Adrenal gland (tissue), 12 donors: ENCODE results near the gene EFNA5. TPM values are rescaled to one million over a fixed set of nuclear protein-coding genes. Genes with fewer than 3 reads are reported as not detected.

Experiments
- DNase-seq, 7 donors: peaks; one replicate each; pipeline ENCODE4 v3.0.0-alpha.2; 2019 to 2020
- H3K27ac ChIP-seq, 5 donors: fragments of 200-600 bp; sonication (generic) in 4 of 5; 1 replicate in 3 of 5; 2 replicates in 2 of 5; pipeline versions ENCODE4 v1.5.1 to v1.8.0; 2016 to 2020; ENCODE audit warnings: mild to moderate bottlenecking in 1 of 5
- H3K27me3 ChIP-seq: fragments of 200-600 bp; 2 replicates; pipeline ENCODE4 v1.8.0; 2021
- H3K36me3 ChIP-seq, 2 donors: fragments of 200-600 bp; replicated peaks in 1 of 2; 1 replicate in 1 of 2; 2 replicates in 1 of 2; pipeline versions ENCODE4 v1.5.1 to v1.8.0; 2018 to 2022
- H3K4me1 ChIP-seq, 2 donors: fragments of 200-600 bp; replicated peaks in 1 of 2; 1 replicate in 1 of 2; 2 replicates in 1 of 2; pipeline versions ENCODE4 v1.5.1 to v1.8.0; 2018 to 2021
- H3K4me3 ChIP-seq, 4 donors: fragments of 200-600 bp; sonication (generic) in 3 of 4; one replicate each; pipeline ENCODE4 v1.5.1; 2016 to 2018
- H3K9me3 ChIP-seq, 3 donors: fragments of 200-600 bp; sonication (generic) in 1 of 3; replicated peaks in 1 of 3; 1 replicate in 2 of 3; 2 replicates in 1 of 3; pipeline versions ENCODE4 v1.5.1 to v1.8.0; 2016 to 2021
- CTCF ChIP-seq, 6 experiments: fragments of 450-650 bp in 4 of 6; fragments of 200-600 bp in 2 of 6; sonication (generic) in 1 of 6; IDR thresholded peaks; 1 replicate in 5 of 6; 2 replicates in 1 of 6; pipeline versions ENCODE4 v1.5.1 to v1.8.0; 2016 to 2021; ENCODE audit warnings: antibody characterized with exemption in 6 of 6, mild to moderate bottlenecking in 2 of 6, moderate library complexity in 1 of 6
- POLR2A ChIP-seq, 2 donors: fragments of 450-650 bp; IDR thresholded peaks; one replicate each; pipeline ENCODE4 v1.6.1; 2017; ENCODE audit warnings: antibody characterized with exemption in 2 of 2, mild to moderate bottlenecking in 2 of 2, moderate library complexity in 1 of 2
- WGBS, 4 donors: extraction: QIAGEN DNeasy Blood & Tissue Kit in 2 of 4; methylation state at CpG; one replicate each; pipeline versions ENCODE4 v1.1.5 to v1.1.7; 2013 to 2017; 5-methylcytosine and 5-hydroxymethylcytosine counted together
- intact Hi-C, 2 donors: fragments of 100-400 bp; cut with DNase I; formaldehyde crosslinking; loops; one replicate each; pipeline versions ENCODE4 v1.14.1 to v1.15.0; 2022 to 2023
- polyA plus RNA-seq, 3 donors: library from polyadenylated mRNA; stranded (reverse); fragments of 200-250 nt in 2 of 3; fragments of 350-450 nt in 1 of 3; fragmentation: Illumina TruSeq in 1 of 3; extraction: RNeasy Lipid Tissue Mini Kit (QIAGEN cat#74804) in 1 of 3; gene quantifications; one replicate each; pipeline ENCODE4 v1.2.3, GENCODE V29; 2013 to 2014
- total RNA-seq, 9 donors: library from RNA; depleted of rRNA in 4 of 9; stranded (reverse); fragments of >200 nt in 4 of 9; fragments of 120-200 nt in 1 of 9; fragmentation: NEBNext Ultra II Directional in 1 of 9; extraction: Animal tissue kit (Norgen Biotek cat#: 25700) in 1 of 9; gene quantifications; one replicate each; pipeline versions ENCODE4 v1.1.0 to v1.2.4, GENCODE V29; 2013 to 2023
- donor health status: healthy with polysubstance abuse.
- donor health status: Bipolar disorder and iron deficiency.
- donor health status: DM: yes; HTN: yes; CAD: no.
- donor health status: DM: no; HTN: no; CAD: no.
- donor health status: DM: no; HTN: no; CAD: no.
- donor health status: DM: yes; HTN: yes; CAD: no.

EFNA5 gene
- total and polyA plus RNA-seq, 12 donors: 0.06 to 11.8 (median 1.6) TPM

DNA sequence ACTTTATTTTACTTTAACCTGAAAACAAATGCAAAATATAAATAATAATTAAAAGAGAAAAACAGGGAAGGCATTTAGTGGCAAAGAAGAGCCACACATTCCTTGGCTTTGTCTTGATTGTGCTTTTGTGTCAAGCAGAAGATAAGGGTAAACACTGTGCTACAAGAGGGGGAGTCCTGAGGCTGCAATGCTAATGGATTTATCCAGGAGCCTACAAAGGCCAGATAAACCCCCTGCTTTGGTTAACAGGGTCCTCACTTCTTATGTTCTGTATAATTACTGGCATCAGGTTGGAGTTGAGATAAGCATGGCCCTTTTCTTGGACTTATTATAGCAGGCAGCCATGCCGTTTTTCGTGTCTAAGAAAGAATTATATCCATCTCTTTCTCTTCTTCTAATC is 302.8 kb downstream of the EFNA5 start:
- Histone ChIP-seq H3K4me1 (no peaks in the 10 kb centered on the region), H3K4me3 (no peak overlapping the region), H3K27me3 (no peaks in the 10 kb centered on the region), H3K27ac (no peak overlapping the region), H3K36me3 (no peaks in the 10 kb centered on the region), H3K9me3 (no peaks in the 10 kb centered on the region)
- TF ChIP-seq POLR2A (IDR thresholded peaks at IDR 0.05): no peak
- intact Hi-C loops: no loop called here
- no peak for DNase-seq
- WGBS, 4 donors: 60 to 79% (median 74%) methylated on average over 2 of the region's 2 CpGs

GRCh38 chr5:107367480-107367879 is 303.3 kb downstream of the EFNA5 start:
- Histone ChIP-seq H3K9me3 (no peaks in the 10 kb centered on the region), H3K4me3 (no peak overlapping the region), H3K27me3 (no peaks in the 10 kb centered on the region), H3K4me1 (no peaks in the 10 kb centered on the region), H3K27ac (no peak overlapping the region), H3K36me3 (no peaks in the 10 kb centered on the region)
- intact Hi-C loops: no loop called here
- WGBS, 4 donors: 76 to 86% (median 78%) methylated on average over 4 of the region's 4 CpGs
- no peak for DNase-seq
- TF ChIP-seq POLR2A (IDR thresholded peaks at IDR 0.05) (no peak), CTCF (IDR thresholded peaks at IDR 0.05) (no peak)

- H3K4me1 ChIP-seq: no peaks in the 10 kb centered on the region
- no peak overlapping the region for H3K27ac ChIP-seq
- no peaks in the 10 kb centered on the region for H3K27me3 ChIP-seq
- DNase-seq: no peak
- TF ChIP-seq CTCF (IDR thresholded peaks at IDR 0.05): no peak
- TF ChIP-seq POLR2A (IDR thresholded peaks at IDR 0.05): no peak
- H3K9me3 ChIP-seq: no peaks in the 10 kb centered on the region
- 67 to 76% (median 72%) methylated on average over 10 of the region's 10 CpGs for WGBS, 4 donors
- H3K4me3 ChIP-seq: no peak overlapping the region
- H3K36me3 ChIP-seq: no peaks in the 10 kb centered on the region
- intact Hi-C loops: no loop called here
Measured at GRCh38 chr5:107365320-107366109, 305.2 kb downstream of the EFNA5 start.

DNA sequence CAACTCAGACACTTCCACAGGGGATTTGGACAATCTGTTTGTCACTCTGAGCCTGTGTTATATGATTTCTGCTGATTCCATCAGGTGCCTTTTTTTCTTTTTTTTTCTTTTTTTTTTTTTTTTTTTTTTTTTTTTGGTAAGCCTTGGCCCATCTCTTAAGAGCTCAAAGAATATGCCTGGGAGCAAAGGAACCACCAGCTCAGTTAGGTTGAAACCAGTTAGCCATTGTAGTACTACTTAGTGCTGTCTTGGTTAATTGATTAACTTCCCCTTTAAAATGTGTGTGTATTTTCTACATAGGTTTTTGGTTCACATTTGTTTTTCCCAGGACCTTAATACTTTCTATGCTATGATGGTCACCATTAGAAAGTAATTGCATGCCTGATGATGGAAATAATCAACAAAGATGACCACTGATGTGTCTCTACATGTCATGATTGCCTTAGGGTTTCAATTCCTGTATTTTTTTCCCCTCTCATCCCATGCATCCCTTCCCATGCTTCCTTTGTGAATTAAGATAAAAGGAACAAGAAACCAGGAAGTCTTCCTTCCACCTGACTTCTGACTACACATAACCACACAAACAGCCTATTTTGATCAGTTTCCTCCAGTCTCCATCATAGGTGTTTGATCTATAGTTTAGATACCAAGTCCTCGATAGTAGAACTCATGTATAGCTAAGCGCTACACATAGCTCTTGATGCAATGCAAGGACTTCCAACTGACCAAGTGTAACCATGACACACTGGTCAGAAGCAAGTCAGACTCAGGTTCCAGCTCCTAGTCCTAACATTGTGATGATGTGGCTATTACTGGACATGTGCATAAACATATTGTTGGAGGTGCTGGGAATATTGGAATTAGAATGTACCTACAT is 306.1 kb downstream of the EFNA5 start:
- intact Hi-C loops: no loop called here
- DNase-seq: no peak
- WGBS, 4 donors: 94 to 100% (median 95%) methylated on average over 2 of the region's 2 CpGs
- H3K4me3 ChIP-seq: no peak overlapping the region
- no peaks in the 10 kb centered on the region for H3K27me3 ChIP-seq
- no peak for TF ChIP-seq CTCF (IDR thresholded peaks at IDR 0.05)
- TF ChIP-seq POLR2A (IDR thresholded peaks at IDR 0.05): no peak
- no peaks in the 10 kb centered on the region for H3K9me3 ChIP-seq
- H3K4me1 ChIP-seq: no peaks in the 10 kb centered on the region
- H3K36me3 ChIP-seq: no peaks in the 10 kb centered on the region
- H3K27ac ChIP-seq: no peak overlapping the region
